HG03571 (cell line): Measurements from ENCODE around the gene CAPN9.

ENCODE experiments used
- ATAC-seq: cut with Tn5 transposase; IDR thresholded peaks from one replicate; pipeline ENCODE4 v1.9.1; 2021; ENCODE audit not compliant: unreplicated experiment

The CAPN9 gene

DNA sequence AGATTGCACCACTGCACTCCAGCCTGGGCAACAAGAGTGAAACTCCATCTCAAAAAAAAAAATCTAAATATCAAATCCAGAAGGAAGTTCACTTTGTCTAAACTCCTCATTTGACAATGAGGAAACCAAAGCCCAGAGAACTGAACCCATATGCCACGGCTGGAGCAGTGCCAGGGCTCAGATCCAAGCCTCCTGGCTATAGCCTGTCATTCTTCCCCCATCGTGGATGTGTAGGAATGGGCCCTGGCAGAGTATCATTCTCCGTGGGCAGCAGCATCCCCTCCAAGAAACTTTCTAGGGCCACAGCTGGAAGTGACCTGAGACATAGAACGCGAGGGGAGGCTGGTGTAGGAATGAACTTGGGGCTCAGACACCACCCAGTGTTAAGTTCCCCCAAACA lies 47.2 kb downstream of the CAPN9 start:
- no peak for ATAC-seq

GRCh38 chr1:230794871-230795605 lies 47.9 kb downstream of the CAPN9 start:
- no peak for ATAC-seq

DNA sequence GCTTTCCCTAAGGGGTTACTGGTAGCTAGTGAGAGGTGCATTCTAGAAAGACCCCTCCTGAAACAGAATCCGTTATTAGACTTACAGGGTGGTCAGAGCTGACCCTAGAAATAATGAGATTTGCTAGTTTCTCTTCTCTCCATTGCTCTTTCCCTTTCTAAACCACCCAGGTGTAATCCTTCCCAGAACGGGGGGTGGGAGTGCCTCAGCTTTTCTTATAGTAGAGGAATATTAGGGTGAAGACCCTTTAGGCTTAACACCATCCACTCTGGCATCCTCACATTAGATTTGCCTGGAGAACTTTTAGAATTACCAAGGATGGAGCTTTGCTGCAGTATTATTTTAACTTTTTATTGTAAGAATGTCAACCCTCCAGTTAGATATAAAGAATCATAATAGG lies 49.4 kb downstream of the CAPN9 start:
- ATAC-seq: no peak

DNA sequence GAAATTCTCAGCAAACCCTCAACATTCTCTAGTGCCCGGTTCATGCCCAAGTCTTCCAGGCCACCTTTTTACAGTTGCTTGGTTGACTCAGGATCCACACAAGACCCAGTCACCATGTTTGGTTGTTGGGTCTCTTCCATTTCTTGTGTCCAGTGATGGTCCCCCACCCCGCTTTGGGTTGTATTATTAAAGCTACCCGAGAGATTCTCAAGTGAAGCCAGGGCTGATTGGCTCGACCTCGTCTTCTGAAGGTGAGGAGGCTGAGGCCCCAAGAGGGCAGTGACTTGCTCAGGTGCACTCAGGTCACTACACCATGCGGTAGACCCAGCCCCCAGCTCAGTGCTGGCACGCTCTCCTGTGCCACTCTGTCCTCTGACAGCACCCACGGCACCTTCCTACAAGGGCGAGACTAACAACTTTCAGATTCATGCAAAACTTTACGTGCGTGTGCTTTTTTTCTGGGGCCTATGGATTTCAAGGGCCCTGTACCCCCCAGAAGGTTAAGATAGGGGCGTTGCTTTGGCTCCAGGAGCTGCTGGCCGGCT lies 50.3 kb downstream of the CAPN9 start:
- ATAC-seq: no peak

DNA sequence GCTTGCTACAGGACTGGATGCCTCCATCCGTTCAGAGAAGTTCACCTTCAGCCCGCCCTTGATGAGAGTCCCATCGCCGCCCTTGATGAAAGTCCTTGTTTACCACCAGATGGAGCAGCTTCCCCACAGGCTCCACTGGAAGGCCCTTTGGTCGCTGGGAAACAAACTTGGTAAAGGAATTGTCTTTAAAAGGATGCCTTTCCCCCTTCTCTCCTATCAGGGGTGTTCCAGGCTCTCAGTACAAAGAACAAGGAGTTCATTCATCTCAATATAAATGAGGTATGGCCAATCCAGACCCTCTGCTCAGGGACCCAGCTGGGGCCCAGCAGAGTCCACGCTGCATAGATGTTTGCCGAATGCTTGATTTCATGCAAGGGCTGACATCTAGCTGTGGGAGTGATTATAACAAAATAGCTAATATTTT lies 50.8 kb downstream of the CAPN9 start:
- ATAC-seq: no peak

GRCh38 chr1:230798491-230798890 lies 51.3 kb downstream of the CAPN9 start:
- no peak for ATAC-seq

- ATAC-seq: no peak
Measured at GRCh38 chr1:230800891-230801840, 54.0 kb downstream of the CAPN9 start.

- ATAC-seq: no peak
Measured at GRCh38 chr1:230804396-230804795, 57.2 kb downstream of the CAPN9 start.

DNA sequence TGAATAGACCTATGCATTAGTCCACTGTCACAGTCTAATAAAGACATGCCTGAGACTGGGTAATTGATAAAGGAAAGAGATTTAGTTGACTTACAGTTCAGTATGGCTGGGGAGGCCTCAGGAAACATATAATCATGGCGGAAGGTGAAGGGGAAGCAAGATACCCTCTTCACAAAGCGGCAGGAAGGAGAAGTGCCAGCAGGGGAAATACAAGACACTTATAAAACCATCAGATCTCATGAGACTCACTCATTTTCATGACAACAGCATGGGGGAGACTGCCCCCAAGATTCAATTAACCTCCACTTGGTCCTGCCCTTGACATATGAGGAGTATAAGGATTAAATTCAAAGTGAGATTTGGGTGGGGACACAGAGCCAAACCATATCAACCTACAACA lies 59.4 kb downstream of the CAPN9 start:
- ATAC-seq: no peak

GRCh38 chr1:230807029-230807428 lies 59.8 kb downstream of the CAPN9 start:
- ATAC-seq: no peak

DNA sequence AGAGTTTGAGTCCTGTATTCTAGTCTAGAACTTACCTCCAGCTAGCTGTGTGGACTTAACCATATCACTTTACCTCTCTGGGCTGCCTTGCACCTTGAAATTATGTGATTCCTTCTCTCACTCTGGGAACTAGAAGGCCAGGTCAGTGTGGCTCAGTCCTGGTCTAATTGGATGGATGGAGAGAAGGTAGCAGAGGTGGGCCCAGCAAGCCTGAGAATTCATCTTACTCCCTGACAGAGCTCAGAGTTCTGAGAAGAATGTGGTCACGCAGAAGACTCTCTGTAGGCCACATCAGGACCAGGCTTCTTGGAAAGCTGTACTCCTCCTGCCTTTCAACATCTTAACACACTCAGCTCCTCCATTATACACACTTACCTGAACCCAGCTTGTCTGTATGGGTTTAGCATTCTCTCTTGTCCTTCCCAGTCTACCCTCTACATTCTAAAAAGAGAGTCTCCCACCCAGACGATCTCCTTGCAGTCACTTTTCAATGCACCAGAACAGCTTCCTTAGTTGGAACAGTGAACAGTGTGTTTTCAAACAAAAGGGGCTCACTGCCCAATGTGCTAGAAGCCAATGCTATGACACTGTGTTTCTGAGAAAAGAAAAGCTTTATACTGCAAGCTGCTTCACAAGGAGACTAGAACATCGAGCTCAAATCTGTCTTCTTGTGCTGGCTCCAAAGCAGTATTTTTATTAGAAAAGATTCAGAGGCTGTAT lies 60.5 kb downstream of the CAPN9 start:
- ATAC-seq: no peak

DNA sequence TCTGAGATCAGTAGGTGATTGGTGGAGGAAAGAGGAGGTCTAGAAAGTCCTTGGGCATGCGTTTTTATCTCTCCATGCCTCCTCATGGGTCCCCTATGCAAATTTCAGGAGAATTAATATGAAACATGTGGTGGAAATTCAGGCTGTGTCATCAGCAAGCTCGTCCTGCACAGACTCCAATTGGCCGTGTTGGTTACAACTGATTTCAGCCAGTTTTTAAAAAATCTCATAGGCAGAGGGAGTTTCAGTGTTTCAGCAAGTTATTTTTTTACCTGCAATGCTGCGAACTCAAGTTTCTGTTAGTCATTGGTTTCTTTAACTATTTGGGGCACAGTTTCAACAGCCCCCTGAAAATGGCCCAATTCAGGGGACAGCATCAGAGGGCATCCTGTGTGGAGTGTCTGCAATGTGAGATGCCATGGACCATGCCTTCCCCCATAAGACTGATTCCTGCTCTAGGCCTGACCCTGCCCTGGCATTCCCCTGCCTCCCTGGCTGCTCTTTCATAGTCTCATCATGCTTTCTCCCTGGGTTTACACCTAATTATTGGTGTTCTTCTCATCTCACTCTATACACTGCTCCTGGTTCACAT lies 61.2 kb downstream of the CAPN9 start:
- no peak for ATAC-seq

GRCh38 chr1:230809256-230809990 lies 62.2 kb downstream of the CAPN9 start:
- ATAC-seq: no peak

DNA sequence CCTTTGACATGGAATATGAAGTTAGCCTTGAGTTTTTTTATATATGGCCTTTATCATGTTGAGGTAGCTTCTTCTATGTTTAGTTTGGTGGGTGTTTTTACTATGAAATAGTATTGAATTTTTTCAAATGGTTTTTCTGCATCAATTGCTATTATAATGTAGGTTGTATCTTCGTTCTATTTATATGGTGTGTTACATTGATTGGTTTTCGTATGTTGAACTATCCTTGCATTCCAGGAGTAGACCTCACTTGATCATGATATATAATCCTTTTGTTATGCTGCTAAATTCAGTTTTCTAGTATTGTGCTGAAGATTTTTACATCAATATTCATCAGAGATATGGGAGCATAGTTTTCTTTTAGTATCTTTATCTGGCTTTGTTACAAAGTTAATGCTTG lies 65.4 kb downstream of the CAPN9 start:
- no peak for ATAC-seq

DNA sequence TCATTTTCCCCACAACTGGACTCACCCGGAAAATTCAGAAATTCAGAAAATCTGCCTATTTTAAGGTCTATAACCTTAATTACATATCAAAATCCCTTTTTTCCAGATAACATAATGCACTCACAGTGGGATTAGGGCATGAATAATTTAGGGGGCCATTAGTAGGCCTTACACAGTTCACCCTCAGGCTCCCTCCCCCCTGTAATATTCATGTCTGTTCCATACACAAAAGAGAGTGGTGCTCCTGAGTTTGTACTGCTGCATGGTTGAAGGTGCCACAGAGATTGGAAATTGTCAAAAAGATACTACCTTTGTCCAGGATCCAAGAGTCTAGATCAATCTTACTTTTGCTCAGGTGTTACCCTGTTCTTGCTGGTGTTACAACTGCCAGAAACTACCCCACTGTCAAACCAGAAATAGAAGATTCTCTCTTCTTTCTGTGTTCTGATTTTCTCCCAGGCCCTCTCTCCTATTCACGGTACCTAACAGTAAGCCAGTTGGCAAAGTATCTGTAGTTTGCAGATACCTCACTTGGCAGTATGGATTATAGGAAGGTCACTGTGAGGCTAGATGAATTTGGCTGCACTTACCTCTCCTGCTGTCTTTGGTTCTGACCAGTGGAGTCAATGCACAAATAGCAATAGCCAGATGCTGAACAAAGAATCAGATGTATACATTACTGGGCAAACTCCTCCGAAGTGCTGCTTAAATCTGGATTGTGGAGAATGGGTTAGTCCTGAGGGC lies 67.9 kb downstream of the CAPN9 start:
- ATAC-seq: no peak

DNA sequence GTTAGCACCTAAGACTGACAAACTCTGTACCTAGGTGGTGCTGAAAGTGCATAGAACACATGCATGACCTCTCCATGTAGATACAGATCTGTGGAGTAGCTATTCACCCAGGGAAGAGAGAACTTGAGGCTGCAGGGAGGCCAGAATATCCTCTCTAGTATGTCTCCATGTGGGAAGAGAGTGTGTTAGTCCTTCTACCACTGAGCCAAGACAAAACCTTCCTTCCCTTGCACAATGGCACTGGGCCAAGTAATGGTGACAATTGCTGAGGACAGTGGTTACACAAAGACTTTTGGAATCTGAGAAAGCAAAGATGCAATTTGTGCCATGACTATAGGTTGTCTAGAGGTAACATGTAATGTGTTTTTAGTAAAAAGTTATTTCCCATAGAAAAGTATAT lies 68.8 kb downstream of the CAPN9 start:
- no peak for ATAC-seq

GRCh38 chr1:230818367-230818766 lies 71.2 kb downstream of the CAPN9 start:
- ATAC-seq: no peak

DNA sequence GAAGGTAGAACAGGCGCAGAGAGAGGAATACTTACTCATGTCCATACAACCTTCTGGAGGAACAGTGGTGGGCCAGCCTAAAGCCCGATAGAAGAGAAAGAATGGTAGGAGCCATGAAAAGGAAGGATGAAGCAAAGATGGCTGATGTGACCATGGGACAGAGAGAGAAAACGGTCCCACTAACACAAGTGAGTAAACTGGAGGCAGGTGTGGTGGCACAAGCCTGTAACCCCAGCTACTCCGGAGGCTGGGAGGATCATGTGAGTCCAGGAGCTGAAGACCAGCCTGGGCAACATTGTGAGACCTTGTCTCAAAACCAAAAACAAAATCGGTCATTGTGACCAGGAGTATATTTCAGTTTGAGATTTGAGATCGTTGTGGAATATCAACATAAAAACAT lies 71.7 kb downstream of the CAPN9 start:
- no peak for ATAC-seq

GRCh38 chr1:230819976-230820375 lies 72.8 kb downstream of the CAPN9 start:
- ATAC-seq: no peak
